GM23338 (cell line): ENCODE data around the gene CPT2. TPM values are rescaled to one million over a fixed set of nuclear protein-coding genes. Genes with fewer than 3 reads are reported as not detected.

ENCODE experiments used
- ATAC-seq: fragments of 200-7000 bp; cut with Tn5 transposase; 3 replicates; pipeline ENCODE4 v1.9.1; 2020
- DNase-seq: peaks from one replicate; pipeline ENCODE4 v3.0.0-alpha.2; 2015; ENCODE audit warnings: low spot score
- H2AFZ ChIP-seq: fragments of 200-600 bp; sonication (generic); 2 replicates; pipeline ENCODE4 v1.8.0; 2016; ENCODE audit warnings: antibody characterized with exemption, mild to moderate bottlenecking, moderate library complexity
- H3F3A ChIP-seq: fragments of 200-600 bp; sonication (generic); replicated peaks from 2 replicates; pipeline ENCODE4 v1.8.0; 2017; ENCODE audit warnings: antibody characterized with exemption, mixed run types, low read depth
- H3K27ac ChIP-seq: fragments of 200-600 bp; sonication (generic); 2 replicates; pipeline ENCODE4 v1.6.1; 2016; ENCODE audit warnings: low read depth
- H3K27me3 ChIP-seq: fragments of 200-600 bp; sonication (generic); 2 replicates; pipeline ENCODE4 v1.8.0; 2016; ENCODE audit warnings: mild to moderate bottlenecking, mixed run types, moderate library complexity; ENCODE audit not compliant: insufficient read depth
- H3K36me3 ChIP-seq: fragments of 200-600 bp; sonication (generic); 2 replicates; pipeline ENCODE4 v1.8.0; 2016; ENCODE audit warnings: mild to moderate bottlenecking; ENCODE audit not compliant: insufficient read depth
- H3K4me1 ChIP-seq: fragments of 200-600 bp; sonication (generic); 2 replicates; pipeline ENCODE4 v1.8.0; 2016; ENCODE audit warnings: mild to moderate bottlenecking, moderate library complexity; ENCODE audit not compliant: insufficient read depth
- H3K4me2 ChIP-seq: fragments of 200-600 bp; sonication (generic); 2 replicates; pipeline ENCODE4 v1.7.1; 2017; ENCODE audit warnings: mixed run types
- H3K4me3 ChIP-seq: fragments of 200-600 bp; sonication (generic); 2 replicates; pipeline ENCODE4 v1.6.1; 2016; ENCODE audit warnings: mixed run types
- H3K79me2 ChIP-seq: fragments of 200-600 bp; sonication (generic); replicated peaks from 2 replicates; pipeline ENCODE4 v1.8.0; 2017; ENCODE audit warnings: mild to moderate bottlenecking; ENCODE audit not compliant: insufficient read depth
- H3K9me2 ChIP-seq: fragments of 200-600 bp; sonication (generic); 2 replicates; pipeline ENCODE4 v1.8.0; 2017; ENCODE audit not compliant: insufficient read depth
- H4K20me1 ChIP-seq: fragments of 200-600 bp; sonication (generic); replicated peaks from 2 replicates; pipeline ENCODE4 v1.8.0; 2017; ENCODE audit warnings: mild to moderate bottlenecking; ENCODE audit not compliant: insufficient read depth
- H3K27ac Mint-ChIP-seq: 2 replicates; pipeline ENCODE4 v1.8.0; 2020; ENCODE audit warnings: inconsistent platforms, mild to moderate bottlenecking, moderate library complexity, mixed read lengths
- H3K27me3 Mint-ChIP-seq: 3 replicates; pipeline ENCODE4 v1.8.0; 2022; ENCODE audit warnings: low read depth, mild to moderate bottlenecking, moderate library complexity, mixed read lengths, inconsistent platforms; ENCODE audit not compliant: insufficient read depth, poor library complexity
- H3K36me3 Mint-ChIP-seq: 3 replicates; pipeline ENCODE4 v1.8.0; 2021; ENCODE audit warnings: low read depth, mild to moderate bottlenecking, inconsistent platforms, moderate library complexity, mixed read lengths
- H3K4me1 Mint-ChIP-seq: 3 replicates; pipeline ENCODE4 v1.8.0; 2020; ENCODE audit warnings: mild to moderate bottlenecking, inconsistent platforms, mixed read lengths
- H3K4me3 Mint-ChIP-seq: 3 replicates; pipeline ENCODE4 v1.8.0; 2021; ENCODE audit warnings: moderate library complexity, mild to moderate bottlenecking, inconsistent platforms, mixed read lengths
- H3K9me3 Mint-ChIP-seq: 3 replicates; pipeline ENCODE4 v1.8.0; 2020; ENCODE audit warnings: moderate library complexity, mild to moderate bottlenecking, inconsistent platforms, mixed read lengths
- EZH2 ChIP-seq: fragments of 200-600 bp; sonication (generic); IDR thresholded peaks from one replicate; pipeline ENCODE4 v1.8.0; 2017; ENCODE audit warnings: antibody characterized with exemption, mild to moderate bottlenecking, low read depth; ENCODE audit not compliant: unreplicated experiment
- EZH2phosphoT487 ChIP-seq: fragments of 200-600 bp; sonication (generic); IDR thresholded peaks from one replicate; pipeline ENCODE4 v1.8.1; 2018; ENCODE audit warnings: antibody characterized with exemption; ENCODE audit not compliant: unreplicated experiment
- ZNF114 ChIP-seq: fragments of 250-450 bp; sonication (Bioruptor Pico); IDR thresholded peaks from 2 replicates; pipeline ENCODE4 v1.5.0; 2020; ENCODE audit warnings: mild to moderate bottlenecking, moderate library complexity
- polyA plus RNA-seq: library from polyadenylated mRNA; unstranded; fragments of >200 nt; fragmentation: Nextera tagmentation; extraction: Ambion mirVana; gene quantifications from 2 replicates; pipeline ENCODE4 v1.2.1, GENCODE V29; 2016
- total RNA-seq: library from RNA; depleted of rRNA; stranded (reverse); fragments of >200 nt; shearing (Covaris generic); gene quantifications from 2 replicates; pipeline ENCODE4 v1.2.3, GENCODE V29; 2014
- TF ChIP-seq, protein P1 (sequence below): IDR thresholded peaks from one replicate; pipeline ENCODE4 v1.6.1; 2018; ENCODE audit warnings: antibody characterized with exemption; ENCODE audit not compliant: unreplicated experiment
- TF ChIP-seq, protein P2 (sequence below): fragments of 250-450 bp; sonication (Bioruptor Pico); IDR thresholded peaks from 2 replicates; pipeline ENCODE4 v1.5.0; 2020; ENCODE audit warnings: mild to moderate bottlenecking, moderate library complexity

The CPT2 gene
- total and polyA plus RNA-seq, 2 experiments from 2014 or later, result 11.2 to 30.6 TPM

DNA sequence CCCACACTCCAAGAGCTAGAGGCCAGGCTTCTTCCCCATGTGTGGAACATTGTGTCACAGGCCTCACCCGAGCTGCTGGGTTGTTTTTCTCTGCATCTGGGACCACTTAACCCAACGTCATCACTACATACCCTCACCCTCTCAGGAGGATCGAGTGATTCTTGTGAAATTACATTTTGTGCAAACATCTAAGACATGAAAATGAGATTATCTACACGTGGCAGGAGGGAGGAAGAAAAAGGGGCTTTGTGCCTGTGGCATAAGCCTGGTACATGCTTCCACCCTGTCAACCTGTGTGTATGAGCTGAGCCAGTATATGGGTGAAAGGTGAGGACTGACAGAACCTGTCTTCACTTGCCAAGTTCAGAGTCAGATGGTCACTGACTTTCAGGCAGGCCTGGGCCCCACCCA, 1.6 kb downstream of the CPT2 start:
- Histone ChIP-seq H3K4me2 (peak overlapping the region; percentile 92; the same call in 1 of the 2 replicates), H3K27ac (no peak overlapping the region), H3K9me2 (no peaks in the 10 kb centered on the region), H3K36me3 (0 out of 2 replicates have a peak, but pooled peaks cover 5% of the 10 kb centered on the region), H3F3A (no peaks in the 10 kb centered on the region), H4K20me1 (0 out of 2 replicates have a peak, but pooled peaks cover 5% of the 10 kb centered on the region), H3K27me3 (peaks cover 4% of the 10 kb centered on the region; the same call in 1 of the 2 replicates), H3K79me2 (peaks cover 8% of the 10 kb centered on the region), H3K4me1 (peaks cover 11% of the 10 kb centered on the region), H2AFZ (no peak overlapping the region), H3K4me3 (peak overlapping the region; percentile 94)
- peaks cover 20% of the 10 kb centered on the region for H3K4me1 Mint-ChIP-seq
- no peak overlapping the region for H3K27ac Mint-ChIP-seq
- no peaks in the 10 kb centered on the region; the same call in 2 of the 3 replicates for H3K9me3 Mint-ChIP-seq
- TF ChIP-seq, protein P1, sequence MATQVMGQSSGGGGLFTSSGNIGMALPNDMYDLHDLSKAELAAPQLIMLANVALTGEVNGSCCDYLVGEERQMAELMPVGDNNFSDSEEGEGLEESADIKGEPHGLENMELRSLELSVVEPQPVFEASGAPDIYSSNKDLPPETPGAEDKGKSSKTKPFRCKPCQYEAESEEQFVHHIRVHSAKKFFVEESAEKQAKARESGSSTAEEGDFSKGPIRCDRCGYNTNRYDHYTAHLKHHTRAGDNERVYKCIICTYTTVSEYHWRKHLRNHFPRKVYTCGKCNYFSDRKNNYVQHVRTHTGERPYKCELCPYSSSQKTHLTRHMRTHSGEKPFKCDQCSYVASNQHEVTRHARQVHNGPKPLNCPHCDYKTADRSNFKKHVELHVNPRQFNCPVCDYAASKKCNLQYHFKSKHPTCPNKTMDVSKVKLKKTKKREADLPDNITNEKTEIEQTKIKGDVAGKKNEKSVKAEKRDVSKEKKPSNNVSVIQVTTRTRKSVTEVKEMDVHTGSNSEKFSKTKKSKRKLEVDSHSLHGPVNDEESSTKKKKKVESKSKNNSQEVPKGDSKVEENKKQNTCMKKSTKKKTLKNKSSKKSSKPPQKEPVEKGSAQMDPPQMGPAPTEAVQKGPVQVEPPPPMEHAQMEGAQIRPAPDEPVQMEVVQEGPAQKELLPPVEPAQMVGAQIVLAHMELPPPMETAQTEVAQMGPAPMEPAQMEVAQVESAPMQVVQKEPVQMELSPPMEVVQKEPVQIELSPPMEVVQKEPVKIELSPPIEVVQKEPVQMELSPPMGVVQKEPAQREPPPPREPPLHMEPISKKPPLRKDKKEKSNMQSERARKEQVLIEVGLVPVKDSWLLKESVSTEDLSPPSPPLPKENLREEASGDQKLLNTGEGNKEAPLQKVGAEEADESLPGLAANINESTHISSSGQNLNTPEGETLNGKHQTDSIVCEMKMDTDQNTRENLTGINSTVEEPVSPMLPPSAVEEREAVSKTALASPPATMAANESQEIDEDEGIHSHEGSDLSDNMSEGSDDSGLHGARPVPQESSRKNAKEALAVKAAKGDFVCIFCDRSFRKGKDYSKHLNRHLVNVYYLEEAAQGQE, result no peak
- no peak for TF ChIP-seq EZH2phosphoT487
- TF ChIP-seq ZNF114 (CRISPR knock-in tag), result no peak
- TF ChIP-seq EZH2, result no peak
- TF ChIP-seq, protein P2, sequence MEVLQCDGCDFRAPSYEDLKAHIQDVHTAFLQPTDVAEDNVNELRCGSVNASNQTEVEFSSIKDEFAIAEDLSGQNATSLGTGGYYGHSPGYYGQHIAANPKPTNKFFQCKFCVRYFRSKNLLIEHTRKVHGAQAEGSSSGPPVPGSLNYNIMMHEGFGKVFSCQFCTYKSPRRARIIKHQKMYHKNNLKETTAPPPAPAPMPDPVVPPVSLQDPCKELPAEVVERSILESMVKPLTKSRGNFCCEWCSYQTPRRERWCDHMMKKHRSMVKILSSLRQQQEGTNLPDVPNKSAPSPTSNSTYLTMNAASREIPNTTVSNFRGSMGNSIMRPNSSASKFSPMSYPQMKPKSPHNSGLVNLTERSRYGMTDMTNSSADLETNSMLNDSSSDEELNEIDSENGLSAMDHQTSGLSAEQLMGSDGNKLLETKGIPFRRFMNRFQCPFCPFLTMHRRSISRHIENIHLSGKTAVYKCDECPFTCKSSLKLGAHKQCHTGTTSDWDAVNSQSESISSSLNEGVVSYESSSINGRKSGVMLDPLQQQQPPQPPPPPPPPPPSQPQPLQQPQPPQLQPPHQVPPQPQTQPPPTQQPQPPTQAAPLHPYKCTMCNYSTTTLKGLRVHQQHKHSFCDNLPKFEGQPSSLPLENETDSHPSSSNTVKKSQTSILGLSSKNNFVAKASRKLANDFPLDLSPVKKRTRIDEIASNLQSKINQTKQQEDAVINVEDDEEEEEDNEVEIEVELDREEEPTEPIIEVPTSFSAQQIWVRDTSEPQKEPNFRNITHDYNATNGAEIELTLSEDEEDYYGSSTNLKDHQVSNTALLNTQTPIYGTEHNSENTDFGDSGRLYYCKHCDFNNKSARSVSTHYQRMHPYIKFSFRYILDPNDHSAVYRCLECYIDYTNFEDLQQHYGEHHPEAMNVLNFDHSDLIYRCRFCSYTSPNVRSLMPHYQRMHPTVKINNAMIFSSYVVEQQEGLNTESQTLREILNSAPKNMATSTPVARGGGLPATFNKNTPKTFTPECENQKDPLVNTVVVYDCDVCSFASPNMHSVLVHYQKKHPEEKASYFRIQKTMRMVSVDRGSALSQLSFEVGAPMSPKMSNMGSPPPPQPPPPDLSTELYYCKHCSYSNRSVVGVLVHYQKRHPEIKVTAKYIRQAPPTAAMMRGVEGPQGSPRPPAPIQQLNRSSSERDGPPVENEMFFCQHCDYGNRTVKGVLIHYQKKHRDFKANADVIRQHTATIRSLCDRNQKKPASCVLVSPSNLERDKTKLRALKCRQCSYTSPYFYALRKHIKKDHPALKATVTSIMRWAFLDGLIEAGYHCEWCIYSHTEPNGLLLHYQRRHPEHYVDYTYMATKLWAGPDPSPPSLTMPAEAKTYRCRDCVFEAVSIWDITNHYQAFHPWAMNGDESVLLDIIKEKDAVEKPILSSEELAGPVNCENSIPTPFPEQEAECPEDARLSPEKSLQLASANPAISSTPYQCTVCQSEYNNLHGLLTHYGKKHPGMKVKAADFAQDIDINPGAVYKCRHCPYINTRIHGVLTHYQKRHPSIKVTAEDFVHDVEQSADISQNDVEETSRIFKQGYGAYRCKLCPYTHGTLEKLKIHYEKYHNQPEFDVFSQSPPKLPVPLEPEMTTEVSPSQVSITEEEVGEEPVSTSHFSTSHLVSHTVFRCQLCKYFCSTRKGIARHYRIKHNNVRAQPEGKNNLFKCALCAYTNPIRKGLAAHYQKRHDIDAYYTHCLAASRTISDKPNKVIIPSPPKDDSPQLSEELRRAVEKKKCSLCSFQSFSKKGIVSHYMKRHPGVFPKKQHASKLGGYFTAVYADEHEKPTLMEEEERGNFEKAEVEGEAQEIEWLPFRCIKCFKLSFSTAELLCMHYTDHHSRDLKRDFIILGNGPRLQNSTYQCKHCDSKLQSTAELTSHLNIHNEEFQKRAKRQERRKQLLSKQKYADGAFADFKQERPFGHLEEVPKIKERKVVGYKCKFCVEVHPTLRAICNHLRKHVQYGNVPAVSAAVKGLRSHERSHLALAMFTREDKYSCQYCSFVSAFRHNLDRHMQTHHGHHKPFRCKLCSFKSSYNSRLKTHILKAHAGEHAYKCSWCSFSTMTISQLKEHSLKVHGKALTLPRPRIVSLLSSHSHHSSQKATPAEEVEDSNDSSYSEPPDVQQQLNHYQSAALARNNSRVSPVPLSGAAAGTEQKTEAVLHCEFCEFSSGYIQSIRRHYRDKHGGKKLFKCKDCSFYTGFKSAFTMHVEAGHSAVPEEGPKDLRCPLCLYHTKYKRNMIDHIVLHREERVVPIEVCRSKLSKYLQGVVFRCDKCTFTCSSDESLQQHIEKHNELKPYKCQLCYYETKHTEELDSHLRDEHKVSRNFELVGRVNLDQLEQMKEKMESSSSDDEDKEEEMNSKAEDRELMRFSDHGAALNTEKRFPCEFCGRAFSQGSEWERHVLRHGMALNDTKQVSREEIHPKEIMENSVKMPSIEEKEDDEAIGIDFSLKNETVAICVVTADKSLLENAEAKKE (CRISPR knock-in tag), result no peak
- ATAC-seq (no peak), DNase-seq (no peak)
- H3K36me3 Mint-ChIP-seq, result peaks cover 18% of the 10 kb centered on the region
- H3K4me3 Mint-ChIP-seq, result peak overlapping the region; percentile 97
- peaks cover 17% of the 10 kb centered on the region for H3K27me3 Mint-ChIP-seq
